Measurements from ENCODE around the gene RNFT2.
"Not testable (repeated sequence)": the region's sequence is repeated elsewhere in the genome, so short reads cannot be mapped to it uniquely, and the experiment has no call there.

The RNFT2 gene

DNA sequence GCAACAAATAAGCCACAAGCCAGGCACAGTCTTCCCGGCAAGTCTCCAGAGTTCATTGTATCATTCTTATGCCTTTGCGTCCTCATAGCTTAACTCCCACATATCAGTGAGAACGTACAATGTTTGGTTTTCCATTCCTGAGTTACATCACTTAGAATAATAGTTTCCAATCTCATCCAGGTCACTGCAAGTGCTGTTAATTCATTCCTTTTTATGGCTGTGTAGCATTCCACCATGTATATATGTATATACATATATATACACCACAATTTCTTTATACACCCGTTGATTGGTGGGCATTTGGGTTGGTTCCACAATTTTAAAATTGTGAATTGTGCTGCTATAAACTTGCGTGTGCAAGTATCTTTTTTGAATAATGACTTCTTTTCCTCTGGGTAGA lies 16.0 kb downstream of the RNFT2 start:
- not testable (repeated sequence) for H3K36me3 ChIP-seq (ENCODE audit: control insufficient read depth, insufficient read depth, low read length, severe bottlenecking); H3K9ac ChIP-seq (ENCODE audit: low read length); H3K4me1 ChIP-seq (ENCODE audit: control insufficient read depth, insufficient read depth, low read length); H3K27me3 ChIP-seq (replicated peaks; ENCODE audit: control insufficient read depth, insufficient read depth, low read length); H3K4me3 ChIP-seq (ENCODE audit: low read length); H3K9me3 ChIP-seq (ENCODE audit: control insufficient read depth, low read length); DNase-seq (ENCODE audit: low read depth)

DNA sequence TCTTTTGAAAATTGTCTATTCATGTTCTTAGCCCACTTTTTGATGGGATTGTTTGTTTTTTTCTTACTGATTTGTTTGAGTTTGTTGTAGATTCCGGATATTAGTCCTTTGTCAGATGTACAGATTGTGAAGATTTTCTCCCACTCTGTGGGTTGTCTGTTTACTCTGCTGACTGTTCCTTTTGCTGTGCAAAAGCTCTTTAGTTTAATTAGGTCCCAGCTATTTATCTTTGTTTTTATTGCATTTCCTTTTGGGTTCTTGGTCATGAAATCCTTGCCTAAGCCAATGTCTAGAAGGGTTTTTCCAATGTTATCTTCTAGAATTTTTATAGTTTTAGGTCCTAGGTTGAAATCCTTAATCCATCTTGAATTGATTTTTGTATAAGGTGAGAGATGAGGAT lies 16.7 kb downstream of the RNFT2 start:
- H3K9me3 ChIP-seq (ENCODE audit: control insufficient read depth, low read length); DNase-seq (ENCODE audit: low read depth); H3K4me1 ChIP-seq (ENCODE audit: control insufficient read depth, insufficient read depth, low read length); H3K36me3 ChIP-seq (ENCODE audit: control insufficient read depth, insufficient read depth, low read length, severe bottlenecking); H3K9ac ChIP-seq (ENCODE audit: low read length); H3K27me3 ChIP-seq (replicated peaks; ENCODE audit: control insufficient read depth, insufficient read depth, low read length); H3K4me3 ChIP-seq (ENCODE audit: low read length): not testable (repeated sequence)

DNA sequence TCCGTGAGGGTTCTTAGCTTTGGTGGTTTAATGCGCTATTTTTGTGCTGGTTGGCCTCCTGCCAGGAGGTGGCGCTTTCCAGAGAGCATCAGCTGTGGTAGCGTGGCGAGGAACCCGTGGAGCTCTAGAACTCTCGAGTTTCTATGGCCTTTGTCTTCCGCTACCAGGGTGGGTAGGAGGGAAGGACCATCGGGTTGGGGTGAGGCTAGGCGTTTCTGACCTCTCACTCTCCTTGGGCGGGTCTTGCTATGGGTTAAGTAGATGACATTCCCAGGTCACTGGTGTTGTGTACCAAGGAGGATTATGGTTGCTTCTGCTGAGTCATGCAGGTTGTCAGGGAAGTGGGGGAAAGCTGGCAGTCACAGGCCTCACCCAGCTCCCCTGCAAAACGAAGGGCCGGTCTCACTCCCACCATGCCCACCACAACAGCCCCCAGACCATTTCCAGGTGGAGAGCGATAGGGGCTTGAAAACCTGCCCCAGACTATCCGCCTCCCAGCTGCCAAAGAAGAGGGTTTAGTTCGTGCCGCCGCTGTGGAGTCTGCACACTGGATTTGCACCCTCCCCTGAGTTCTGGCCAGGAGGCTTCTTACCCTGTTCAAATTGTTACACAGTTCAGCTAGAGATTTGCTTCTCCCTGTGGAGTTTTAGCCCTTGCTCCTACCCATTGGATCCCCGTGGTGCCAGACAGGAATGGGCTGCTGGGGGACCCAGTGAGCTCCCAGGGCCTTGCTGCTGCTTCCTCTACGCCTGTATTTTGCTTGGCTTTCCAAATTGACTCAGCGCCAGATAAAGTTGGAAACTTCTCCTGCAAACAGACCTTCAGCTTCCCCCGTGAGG lies 21.9 kb downstream of the RNFT2 start:
- Histone ChIP-seq H3K4me1 (ENCODE audit: control insufficient read depth, insufficient read depth, low read length) (peaks cover 3% of the 10 kb centered on the region), H3K27me3 (replicated peaks; ENCODE audit: control insufficient read depth, insufficient read depth, low read length) (peaks cover 3% of the 10 kb centered on the region), H3K9me3 (ENCODE audit: control insufficient read depth, low read length) (no peaks in the 10 kb centered on the region), H3K36me3 (ENCODE audit: control insufficient read depth, insufficient read depth, low read length, severe bottlenecking) (no peaks in the 10 kb centered on the region), H3K9ac (ENCODE audit: low read length) (no peak overlapping the region), H3K4me3 (ENCODE audit: low read length) (no peak overlapping the region)
- no peak for DNase-seq (ENCODE audit: low read depth)

DNA sequence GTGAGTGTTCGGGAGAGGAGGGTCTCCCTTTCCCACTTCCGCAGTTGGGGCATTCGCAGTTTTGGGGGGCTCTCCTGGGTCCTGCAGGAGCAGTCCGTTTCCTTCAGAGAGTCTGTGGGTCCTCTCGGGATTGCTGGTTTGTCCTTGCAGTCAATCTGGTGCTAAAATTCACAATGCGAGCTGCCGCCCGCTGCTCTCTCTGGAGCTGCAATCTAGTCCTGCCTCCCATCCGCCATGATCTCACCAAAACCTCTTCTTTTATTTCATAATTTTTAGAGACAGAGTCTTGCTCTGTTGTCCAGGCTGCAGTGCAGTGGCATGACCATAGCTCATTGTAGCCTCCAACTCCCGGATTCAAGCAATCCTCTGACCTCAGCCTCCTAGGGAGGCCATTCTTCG lies 22.5 kb downstream of the RNFT2 start:
- Histone ChIP-seq H3K9ac (ENCODE audit: low read length) (no peak overlapping the region), H3K4me1 (ENCODE audit: control insufficient read depth, insufficient read depth, low read length) (peaks cover 3% of the 10 kb centered on the region), H3K4me3 (ENCODE audit: low read length) (no peak overlapping the region), H3K9me3 (ENCODE audit: control insufficient read depth, low read length) (no peaks in the 10 kb centered on the region), H3K27me3 (replicated peaks; ENCODE audit: control insufficient read depth, insufficient read depth, low read length) (peaks cover 3% of the 10 kb centered on the region), H3K36me3 (ENCODE audit: control insufficient read depth, insufficient read depth, low read length, severe bottlenecking) (no peaks in the 10 kb centered on the region)
- no peak for DNase-seq (ENCODE audit: low read depth)

DNA sequence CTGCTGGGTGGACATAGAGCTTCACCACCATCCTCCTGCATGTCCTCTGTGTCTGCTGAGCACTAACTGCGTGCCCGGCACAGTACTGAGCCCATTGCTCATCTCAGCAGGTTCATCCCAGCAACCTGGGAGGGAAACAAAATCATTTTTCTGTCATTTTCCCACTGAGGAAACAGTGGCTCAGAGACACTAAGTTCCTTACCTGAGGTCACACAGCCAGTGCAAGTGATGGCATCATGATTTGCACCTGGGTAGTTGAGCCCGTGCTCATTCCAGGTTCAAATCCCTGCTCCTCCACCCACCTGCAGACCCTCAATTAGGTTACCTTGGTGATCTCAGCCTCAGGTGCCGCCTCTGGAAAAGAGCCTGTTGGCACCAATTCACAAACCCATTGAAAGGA lies 23.4 kb downstream of the RNFT2 start:
- Histone ChIP-seq H3K4me1 (ENCODE audit: control insufficient read depth, insufficient read depth, low read length) (peaks cover 3% of the 10 kb centered on the region), H3K4me3 (ENCODE audit: low read length) (no peak overlapping the region), H3K9ac (ENCODE audit: low read length) (no peak overlapping the region), H3K9me3 (ENCODE audit: control insufficient read depth, low read length) (no peaks in the 10 kb centered on the region), H3K27me3 (replicated peaks; ENCODE audit: control insufficient read depth, insufficient read depth, low read length) (peaks cover 3% of the 10 kb centered on the region), H3K36me3 (ENCODE audit: control insufficient read depth, insufficient read depth, low read length, severe bottlenecking) (no peaks in the 10 kb centered on the region)
- DNase-seq (ENCODE audit: low read depth): no peak

DNA sequence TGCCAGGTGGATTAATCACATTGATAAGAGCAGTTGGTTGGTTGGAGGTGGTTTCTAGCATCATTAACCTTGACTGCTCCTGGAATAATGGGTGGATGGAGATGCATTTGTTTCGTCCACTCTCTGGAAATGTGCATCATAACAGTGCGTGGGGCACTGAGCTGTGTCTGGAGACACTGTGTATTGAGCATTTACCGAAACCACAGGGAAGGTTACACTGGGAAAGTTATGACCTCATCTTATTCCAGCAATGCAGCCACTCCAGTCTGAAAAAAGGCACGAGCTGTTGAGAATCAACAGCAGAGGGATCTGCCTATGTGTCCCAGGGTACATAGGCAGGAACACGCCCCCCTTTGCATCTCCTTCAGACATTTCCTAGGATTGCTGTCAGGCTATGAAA lies 27.2 kb downstream of the RNFT2 start:
- Histone ChIP-seq H3K36me3 (ENCODE audit: control insufficient read depth, insufficient read depth, low read length, severe bottlenecking) (no peaks in the 10 kb centered on the region), H3K4me3 (ENCODE audit: low read length) (no peak overlapping the region), H3K9ac (ENCODE audit: low read length) (no peak overlapping the region), H3K9me3 (ENCODE audit: control insufficient read depth, low read length) (no peaks in the 10 kb centered on the region), H3K4me1 (ENCODE audit: control insufficient read depth, insufficient read depth, low read length) (peaks cover 3% of the 10 kb centered on the region), H3K27me3 (replicated peaks; ENCODE audit: control insufficient read depth, insufficient read depth, low read length) (peaks cover 3% of the 10 kb centered on the region)
- DNase-seq (ENCODE audit: low read depth): no peak

DNA sequence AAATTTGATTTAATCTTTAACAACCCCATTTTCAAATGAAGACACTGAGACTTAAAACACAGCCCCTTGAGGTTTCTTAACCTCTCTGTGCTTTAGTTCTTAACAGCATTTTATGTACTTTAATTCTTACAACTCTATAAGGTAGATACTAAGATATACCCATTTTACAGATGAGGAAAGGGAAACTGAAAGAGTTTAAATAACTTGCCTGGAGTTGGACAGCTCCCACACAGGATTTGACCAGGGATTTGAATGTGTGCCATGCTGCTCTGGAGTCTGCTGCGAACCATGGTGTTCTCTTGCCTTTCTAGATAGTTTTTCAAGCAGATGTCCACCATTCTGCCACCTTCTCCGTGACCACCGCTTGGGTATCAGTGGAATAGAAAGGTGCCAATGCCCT lies 28.2 kb downstream of the RNFT2 start:
- H3K9ac ChIP-seq (ENCODE audit: low read length): no peak overlapping the region
- no peak overlapping the region for H3K4me3 ChIP-seq (ENCODE audit: low read length)
- no peaks in the 10 kb centered on the region for H3K4me1 ChIP-seq (ENCODE audit: control insufficient read depth, insufficient read depth, low read length)
- H3K36me3 ChIP-seq (ENCODE audit: control insufficient read depth, insufficient read depth, low read length, severe bottlenecking): no peaks in the 10 kb centered on the region
- H3K9me3 ChIP-seq (ENCODE audit: control insufficient read depth, low read length): no peaks in the 10 kb centered on the region
- no peak for DNase-seq (ENCODE audit: low read depth)
- peaks cover 3% of the 10 kb centered on the region for H3K27me3 ChIP-seq (replicated peaks; ENCODE audit: control insufficient read depth, insufficient read depth, low read length)

DNA sequence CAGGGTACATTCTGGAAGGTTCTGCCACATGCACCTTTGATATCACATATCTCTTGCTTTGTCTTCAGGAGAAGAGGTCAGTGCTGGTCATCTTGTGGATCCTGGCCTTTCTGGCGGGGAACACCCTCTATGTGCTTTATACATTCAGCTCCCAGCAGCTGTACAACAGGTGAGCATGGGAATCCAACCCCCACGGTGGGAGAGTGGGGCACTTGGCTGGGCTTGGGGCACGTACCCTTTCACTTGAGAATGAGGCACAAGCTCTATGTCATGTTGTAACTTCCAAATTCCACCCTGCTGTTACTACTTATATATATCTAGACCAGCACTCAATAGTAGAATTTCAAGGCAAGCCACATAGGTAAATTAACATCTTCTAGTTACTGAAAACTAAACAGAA lies 28.6 kb downstream of the RNFT2 start:
- H3K9ac ChIP-seq (ENCODE audit: low read length): no peak overlapping the region
- H3K27me3 ChIP-seq (replicated peaks; ENCODE audit: control insufficient read depth, insufficient read depth, low read length): peaks cover 3% of the 10 kb centered on the region
- no peaks in the 10 kb centered on the region for H3K9me3 ChIP-seq (ENCODE audit: control insufficient read depth, low read length)
- no peaks in the 10 kb centered on the region for H3K4me1 ChIP-seq (ENCODE audit: control insufficient read depth, insufficient read depth, low read length)
- DNase-seq (ENCODE audit: low read depth): no peak
- H3K36me3 ChIP-seq (ENCODE audit: control insufficient read depth, insufficient read depth, low read length, severe bottlenecking): no peaks in the 10 kb centered on the region
- H3K4me3 ChIP-seq (ENCODE audit: low read length): no peak overlapping the region

DNA sequence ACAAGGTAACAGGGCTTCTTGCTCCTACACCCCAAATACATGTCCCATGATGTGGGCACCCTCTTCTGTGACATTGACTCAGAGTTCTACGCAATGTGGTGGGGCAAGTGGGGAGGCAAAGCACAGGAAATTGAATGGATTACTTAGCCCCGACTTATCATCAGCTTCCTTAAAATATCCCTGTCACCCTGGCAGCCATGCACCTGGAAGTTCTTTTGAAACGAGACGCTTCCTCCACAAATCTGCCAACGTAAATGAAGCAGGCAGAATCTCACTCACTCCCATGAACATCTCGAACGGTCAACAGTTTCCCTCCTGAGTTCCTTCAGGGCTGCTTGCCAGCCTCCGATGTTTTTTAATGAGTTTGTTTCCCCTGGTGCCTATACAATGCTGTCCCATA lies 33.5 kb downstream of the RNFT2 start:
- no peak overlapping the region for H3K9ac ChIP-seq (ENCODE audit: low read length)
- no peaks in the 10 kb centered on the region for H3K9me3 ChIP-seq (ENCODE audit: control insufficient read depth, low read length)
- H3K27me3 ChIP-seq (replicated peaks; ENCODE audit: control insufficient read depth, insufficient read depth, low read length): no peaks in the 10 kb centered on the region
- H3K4me3 ChIP-seq (ENCODE audit: low read length): no peak overlapping the region
- no peak for DNase-seq (ENCODE audit: low read depth)
- no peaks in the 10 kb centered on the region for H3K4me1 ChIP-seq (ENCODE audit: control insufficient read depth, insufficient read depth, low read length)
- no peaks in the 10 kb centered on the region for H3K36me3 ChIP-seq (ENCODE audit: control insufficient read depth, insufficient read depth, low read length, severe bottlenecking)

DNA sequence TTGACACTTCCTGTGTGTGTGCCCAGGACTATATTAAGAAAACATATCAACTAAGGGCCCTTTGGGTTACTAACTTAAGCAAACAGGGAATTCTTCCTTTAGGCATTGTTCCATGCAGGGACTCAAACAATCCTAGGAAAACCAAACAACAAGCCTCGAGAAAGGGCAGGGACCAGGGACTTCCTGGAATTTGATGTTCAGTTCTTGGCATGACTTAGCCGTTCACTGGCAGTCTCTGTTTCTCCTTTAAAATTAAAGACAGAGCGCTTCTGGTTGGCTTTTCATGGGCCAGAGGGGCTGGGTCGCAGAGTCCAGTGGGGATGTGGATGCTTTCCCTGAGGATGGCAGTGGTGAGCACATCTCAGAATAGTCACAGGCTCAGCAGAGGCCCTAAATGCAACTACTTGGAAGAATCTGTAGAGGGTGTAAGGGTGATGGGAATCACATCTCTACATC lies 35.2 kb downstream of the RNFT2 start:
- Histone ChIP-seq H3K36me3 (ENCODE audit: control insufficient read depth, insufficient read depth, low read length, severe bottlenecking) (no peaks in the 10 kb centered on the region), H3K27me3 (replicated peaks; ENCODE audit: control insufficient read depth, insufficient read depth, low read length) (no peaks in the 10 kb centered on the region), H3K4me1 (ENCODE audit: control insufficient read depth, insufficient read depth, low read length) (no peaks in the 10 kb centered on the region), H3K9me3 (ENCODE audit: control insufficient read depth, low read length) (no peaks in the 10 kb centered on the region), H3K4me3 (ENCODE audit: low read length) (no peak overlapping the region), H3K9ac (ENCODE audit: low read length) (no peak overlapping the region)
- DNase-seq (ENCODE audit: low read depth): no peak

DNA sequence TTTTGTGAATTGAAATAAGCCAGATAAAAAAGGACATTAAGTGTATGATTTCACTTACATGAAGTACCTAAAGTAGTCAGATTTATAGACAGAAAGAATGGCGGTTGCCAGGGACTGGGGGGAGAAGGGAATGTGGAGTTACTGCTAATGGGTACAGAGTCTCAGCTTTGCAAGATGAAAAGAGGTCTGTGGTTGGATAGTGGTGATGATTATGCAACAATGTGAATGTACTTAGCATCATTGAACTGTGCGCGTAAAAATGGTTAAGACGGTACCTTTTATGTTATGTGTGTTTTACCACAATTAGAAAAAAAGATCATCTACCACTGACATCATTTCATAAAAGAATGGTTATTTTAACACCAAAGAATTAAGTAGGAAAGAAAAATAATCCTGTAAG lies 35.9 kb downstream of the RNFT2 start:
- Histone ChIP-seq H3K9ac (ENCODE audit: low read length) (no peak overlapping the region), H3K4me3 (ENCODE audit: low read length) (no peak overlapping the region), H3K9me3 (ENCODE audit: control insufficient read depth, low read length) (no peaks in the 10 kb centered on the region), H3K4me1 (ENCODE audit: control insufficient read depth, insufficient read depth, low read length) (no peaks in the 10 kb centered on the region), H3K36me3 (ENCODE audit: control insufficient read depth, insufficient read depth, low read length, severe bottlenecking) (no peaks in the 10 kb centered on the region), H3K27me3 (replicated peaks; ENCODE audit: control insufficient read depth, insufficient read depth, low read length) (no peaks in the 10 kb centered on the region)
- no peak for DNase-seq (ENCODE audit: low read depth)

DNA sequence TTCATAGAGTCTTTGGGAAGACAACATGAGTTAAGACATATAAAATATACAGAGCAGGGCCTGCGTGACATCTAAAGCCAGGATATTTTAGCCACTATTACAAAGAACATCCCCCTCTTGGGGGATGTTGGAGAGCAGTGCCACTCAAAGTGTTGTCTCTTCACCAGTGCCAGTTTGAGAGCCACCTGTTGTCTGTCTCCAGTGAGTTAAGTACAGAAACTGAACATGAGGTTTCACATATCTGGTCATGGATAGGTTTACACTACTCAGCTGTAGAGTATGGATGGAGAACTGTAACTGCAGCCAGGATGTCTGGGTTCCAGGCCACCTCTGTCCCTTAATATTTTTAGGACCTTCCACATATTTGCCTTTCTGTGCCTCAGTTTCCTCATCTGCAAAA lies 39.1 kb downstream of the RNFT2 start:
- Histone ChIP-seq H3K9me3 (ENCODE audit: control insufficient read depth, low read length) (no peaks in the 10 kb centered on the region), H3K4me1 (ENCODE audit: control insufficient read depth, insufficient read depth, low read length) (no peaks in the 10 kb centered on the region), H3K36me3 (ENCODE audit: control insufficient read depth, insufficient read depth, low read length, severe bottlenecking) (no peaks in the 10 kb centered on the region), H3K27me3 (replicated peaks; ENCODE audit: control insufficient read depth, insufficient read depth, low read length) (peaks cover 4% of the 10 kb centered on the region), H3K4me3 (ENCODE audit: low read length) (no peak overlapping the region), H3K9ac (ENCODE audit: low read length) (no peak overlapping the region)
- DNase-seq (ENCODE audit: low read depth): no peak

Data from adipocyte (in vitro differentiated cells).